Tibial nerve (tissue), 3 donors: ENCODE results near the gene WRAP73.

Source experiments
- POLR2A ChIP-seq, 2 donors: fragments of 450-650 bp; IDR thresholded peaks; one replicate each; pipeline ENCODE4 v1.6.1; 2017; ENCODE audit warnings: antibody characterized with exemption in 2 of 2, mild to moderate bottlenecking in 2 of 2, moderate library complexity in 2 of 2
- TF ChIP-seq, protein P1 (sequence below), 5 experiments: fragments of 200-600 bp in 3 of 5; fragments of 450-650 bp in 2 of 5; sonication (generic) in 3 of 5; IDR thresholded peaks; one replicate each; pipeline ENCODE4 v1.5.1; 2016 to 2019; ENCODE audit warnings: antibody characterized with exemption in 5 of 5, mild to moderate bottlenecking in 3 of 5, moderate library complexity in 2 of 5

DNA sequence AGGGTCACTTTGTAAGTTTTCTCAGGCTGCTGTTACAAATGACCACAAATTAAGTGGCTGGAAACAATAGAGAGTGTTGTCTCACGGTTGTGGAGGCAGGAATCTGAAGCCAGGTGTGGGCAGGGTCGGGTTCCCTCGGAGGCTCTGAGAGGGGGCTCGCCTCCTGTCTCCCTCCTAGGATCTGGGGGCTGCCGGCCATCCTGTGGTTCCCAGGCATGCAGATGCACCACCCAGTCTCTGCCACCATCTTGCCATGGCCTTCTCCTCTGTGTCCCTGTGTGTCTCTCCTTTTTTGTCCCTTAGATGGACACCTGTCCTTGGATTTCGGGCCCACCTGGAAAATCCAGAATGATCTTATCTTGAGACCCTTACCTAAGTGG, 7.2 kb upstream of the WRAP73 start:
- TF ChIP-seq, protein P1, sequence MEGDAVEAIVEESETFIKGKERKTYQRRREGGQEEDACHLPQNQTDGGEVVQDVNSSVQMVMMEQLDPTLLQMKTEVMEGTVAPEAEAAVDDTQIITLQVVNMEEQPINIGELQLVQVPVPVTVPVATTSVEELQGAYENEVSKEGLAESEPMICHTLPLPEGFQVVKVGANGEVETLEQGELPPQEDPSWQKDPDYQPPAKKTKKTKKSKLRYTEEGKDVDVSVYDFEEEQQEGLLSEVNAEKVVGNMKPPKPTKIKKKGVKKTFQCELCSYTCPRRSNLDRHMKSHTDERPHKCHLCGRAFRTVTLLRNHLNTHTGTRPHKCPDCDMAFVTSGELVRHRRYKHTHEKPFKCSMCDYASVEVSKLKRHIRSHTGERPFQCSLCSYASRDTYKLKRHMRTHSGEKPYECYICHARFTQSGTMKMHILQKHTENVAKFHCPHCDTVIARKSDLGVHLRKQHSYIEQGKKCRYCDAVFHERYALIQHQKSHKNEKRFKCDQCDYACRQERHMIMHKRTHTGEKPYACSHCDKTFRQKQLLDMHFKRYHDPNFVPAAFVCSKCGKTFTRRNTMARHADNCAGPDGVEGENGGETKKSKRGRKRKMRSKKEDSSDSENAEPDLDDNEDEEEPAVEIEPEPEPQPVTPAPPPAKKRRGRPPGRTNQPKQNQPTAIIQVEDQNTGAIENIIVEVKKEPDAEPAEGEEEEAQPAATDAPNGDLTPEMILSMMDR (IDR thresholded peaks at IDR 0.05): no peak
- no peak for TF ChIP-seq POLR2A (IDR thresholded peaks at IDR 0.05)
